NCI-H2227 treated with DMSO at 0.1 percent for 48 hours (cell line): Measurements from ENCODE around the gene ZNF467.

ENCODE experiments used
- DNase-seq: peaks from one replicate; lab custom pipeline; 2025; lab: John Stamatoyannopoulos, UW

ZNF467 gene

GRCh38 chr7:149773446-149774236, at the start of gene ZNF467:
Gene ZNF467 (minus strand): TSS chr7:149773588. CDS start chr7:149771032, 2,556 bp downstream.
- peak; percentile 27 for DNase-seq

GRCh38 chr7:149822353-149822943, 49.1 kb upstream of the ZNF467 start:
- DNase-seq: no peak

GRCh38 chr7:149821191-149822148, 48.1 kb upstream of the ZNF467 start:
- no peak for DNase-seq

- no peak for DNase-seq
These were observed 47.3 kb upstream of the ZNF467 start for GRCh38 chr7:149820622-149821190.

- DNase-seq: no peak
These were observed 46.6 kb upstream of the ZNF467 start for GRCh38 chr7:149819961-149820340.

- DNase-seq: no peak
These were observed 46.0 kb upstream of the ZNF467 start for GRCh38 chr7:149819141-149819960.

- no peak for DNase-seq
These were observed 45.1 kb upstream of the ZNF467 start for GRCh38 chr7:149818536-149818840.

- no peak for DNase-seq
These were observed 44.6 kb upstream of the ZNF467 start for GRCh38 chr7:149817836-149818535.

- no peak for DNase-seq
These were observed 43.9 kb upstream of the ZNF467 start for GRCh38 chr7:149817301-149817771.

- no peak for DNase-seq
These were observed 43.4 kb upstream of the ZNF467 start for GRCh38 chr7:149816794-149817193.

GRCh38 chr7:149816267-149816751, 42.9 kb upstream of the ZNF467 start:
- no peak for DNase-seq

- no peak for DNase-seq
These were observed 42.4 kb upstream of the ZNF467 start for GRCh38 chr7:149815661-149816266.

GRCh38 chr7:149815121-149815520, 41.7 kb upstream of the ZNF467 start:
- no peak for DNase-seq

GRCh38 chr7:149814494-149814893, 41.1 kb upstream of the ZNF467 start:
- DNase-seq: no peak

- no peak for DNase-seq
These were observed 40.1 kb upstream of the ZNF467 start for GRCh38 chr7:149813254-149814035.

- no peak for DNase-seq
These were observed 38.6 kb upstream of the ZNF467 start for GRCh38 chr7:149811831-149812490.

- DNase-seq: no peak
These were observed 37.8 kb upstream of the ZNF467 start for GRCh38 chr7:149811221-149811620.

GRCh38 chr7:149809215-149809614, 35.8 kb upstream of the ZNF467 start:
- no peak for DNase-seq

GRCh38 chr7:149808311-149808710, 34.9 kb upstream of the ZNF467 start:
- no peak for DNase-seq
